HPDE6-E6E7 (cell line): Measurements from ENCODE around the gene GSTO2.

Experiments
- DNase-seq: peaks from one replicate; pipeline ENCODE4 v3.0.0; 2011; ENCODE audit warnings: missing footprints; ENCODE audit errors: extremely low spot score

Gene GSTO2

GRCh38 chr10:104253606-104254410, 15.2 kb upstream of the GSTO2 start:
- no peak for DNase-seq

DNA sequence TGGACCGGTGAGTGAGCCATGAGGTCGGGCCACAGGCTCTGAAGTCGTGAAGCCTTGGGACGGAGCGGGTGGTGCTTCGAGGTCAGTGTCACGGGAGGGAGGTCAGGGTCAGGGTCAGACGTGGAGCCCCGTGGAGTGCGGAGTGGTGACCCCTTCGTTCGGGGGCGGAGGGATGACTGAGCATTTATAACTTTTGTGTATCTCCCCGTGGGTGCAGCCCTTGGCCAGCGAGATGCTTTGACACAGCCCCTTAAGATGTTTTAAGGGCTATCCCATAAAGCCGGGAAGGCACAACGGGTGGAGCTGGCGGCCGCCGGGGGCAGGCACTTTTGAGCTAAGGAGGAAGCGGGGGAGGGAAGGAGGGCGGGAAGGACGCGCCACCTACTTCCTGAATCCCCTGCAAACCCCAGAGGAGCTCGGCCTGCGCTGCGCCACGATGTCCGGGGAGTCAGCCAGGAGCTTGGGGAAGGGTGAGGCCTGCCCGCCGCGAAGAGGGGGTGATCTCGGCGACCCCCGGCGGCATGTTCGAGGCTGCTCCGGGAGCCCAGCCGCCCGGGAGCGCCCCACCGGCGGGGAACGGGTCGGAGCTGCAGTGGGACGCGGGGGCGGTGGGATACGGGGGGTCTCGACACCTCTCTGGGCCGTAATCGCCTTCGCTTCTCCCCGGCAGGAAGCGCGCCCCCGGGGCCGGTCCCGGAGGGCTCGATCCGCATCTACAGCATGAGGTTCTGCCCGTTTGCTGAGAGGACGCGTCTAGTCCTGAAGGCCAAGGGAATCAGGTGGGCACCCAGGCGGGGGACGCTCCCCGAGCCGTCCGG, 14.3 kb upstream of the GSTO2 start, which contains the start of gene GSTO1:
Gene GSTO1, plus strand, starts transcription at position 400 of the 818 bp plus-strand sequence. Its CDS starts 37 bp downstream, at position 437.
- DNase-seq: no peak

DNA sequence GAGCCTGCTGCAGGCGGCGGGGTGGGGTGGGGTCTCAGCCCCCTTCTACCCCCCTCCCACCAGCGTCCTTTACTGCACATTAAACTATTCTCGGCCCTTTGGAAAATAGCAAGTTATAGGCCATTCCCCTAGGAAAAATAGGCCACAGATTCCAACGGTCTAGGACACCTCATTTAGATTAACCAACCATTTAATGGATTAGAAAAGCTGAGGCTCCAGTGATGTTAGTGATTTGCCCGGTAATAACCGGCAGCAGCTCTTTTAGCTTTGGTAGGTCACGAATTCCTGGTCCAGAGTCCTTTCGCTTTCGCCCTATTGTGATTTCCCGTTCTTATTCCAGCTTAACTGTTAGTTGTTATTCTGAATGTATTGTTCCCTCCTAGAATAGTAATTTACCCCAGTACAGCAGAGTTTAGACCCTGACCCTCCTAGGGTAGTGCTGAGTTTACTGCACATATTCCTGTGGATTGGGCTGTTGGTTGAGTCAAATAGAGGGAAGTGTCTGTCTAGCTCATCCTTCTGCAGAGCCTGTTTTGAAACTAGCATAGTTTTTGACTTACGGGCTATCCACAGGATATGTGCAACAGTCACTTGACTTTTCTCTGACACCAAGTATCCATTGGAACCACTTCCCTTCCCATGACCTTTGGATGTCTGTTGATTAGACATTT, 13.5 kb upstream of the GSTO2 start:
- DNase-seq: no peak

DNA sequence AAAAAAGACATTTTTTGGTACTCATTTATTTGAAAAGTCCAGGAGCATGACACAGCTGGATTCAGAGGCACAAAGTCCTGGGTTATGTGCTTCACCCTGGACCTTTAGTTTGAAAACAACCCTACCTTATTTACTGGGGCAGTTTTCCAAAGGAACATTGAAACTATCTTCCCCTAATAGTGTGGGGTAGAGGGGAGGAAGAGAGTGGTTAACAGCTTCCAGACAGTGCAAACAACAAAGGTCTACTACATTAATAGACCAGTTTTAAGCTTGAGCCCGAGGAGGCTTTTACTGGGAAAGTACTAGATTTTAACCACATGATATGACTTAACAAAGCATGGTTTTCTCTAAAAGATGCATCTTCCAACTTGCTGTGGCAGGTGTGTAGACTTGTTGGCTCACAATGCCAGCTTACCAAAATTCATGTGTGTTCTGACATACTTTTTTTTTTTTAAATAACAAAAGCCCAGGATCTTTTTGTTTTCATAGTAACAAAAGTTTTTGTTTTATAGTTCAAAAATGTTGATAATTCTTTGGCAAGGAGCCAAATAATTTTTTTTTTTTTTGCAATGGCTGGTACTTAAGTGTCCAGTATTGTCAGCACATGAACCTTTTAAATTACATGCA, 12.5 kb upstream of the GSTO2 start:
- DNase-seq: no peak

GRCh38 chr10:104257235-104257634, 11.7 kb upstream of the GSTO2 start:
- DNase-seq: no peak

GRCh38 chr10:104258209-104258608, 10.8 kb upstream of the GSTO2 start:
- DNase-seq: no peak

DNA sequence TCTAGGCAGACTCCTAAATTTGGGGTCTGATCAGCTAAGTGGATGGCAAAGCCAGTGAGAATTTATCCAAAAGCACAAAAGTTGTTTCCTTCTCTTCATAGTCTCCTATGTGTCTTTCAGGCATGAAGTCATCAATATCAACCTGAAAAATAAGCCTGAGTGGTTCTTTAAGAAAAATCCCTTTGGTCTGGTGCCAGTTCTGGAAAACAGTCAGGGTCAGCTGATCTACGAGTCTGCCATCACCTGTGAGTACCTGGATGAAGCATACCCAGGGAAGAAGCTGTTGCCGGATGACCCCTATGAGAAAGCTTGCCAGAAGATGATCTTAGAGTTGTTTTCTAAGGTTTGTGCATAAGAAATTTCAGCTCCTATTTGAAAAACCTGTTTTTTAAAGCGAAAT, 9.5 kb upstream of the GSTO2 start:
- no peak for DNase-seq

- DNase-seq: no peak
Observed at GRCh38 chr10:104259999-104260774, 8.8 kb upstream of the GSTO2 start.

DNA sequence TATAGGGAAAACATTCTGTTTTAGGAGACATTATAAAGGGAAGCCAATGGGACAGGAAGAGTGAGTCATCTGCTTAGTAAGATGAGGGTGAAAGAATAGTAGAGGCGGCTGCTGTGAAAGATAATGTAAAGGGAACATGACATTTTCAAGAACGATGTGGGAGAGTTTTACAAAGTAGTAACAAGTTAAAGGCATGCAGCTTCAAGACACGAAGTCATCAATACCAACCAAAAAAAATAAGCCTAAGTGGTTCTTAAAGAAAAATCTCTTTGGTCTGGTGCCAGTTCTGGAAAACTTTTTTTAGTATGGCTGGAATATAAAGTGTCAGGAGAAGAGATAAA, 8.2 kb upstream of the GSTO2 start:
- DNase-seq: no peak

GRCh38 chr10:104262055-104262454, 6.9 kb upstream of the GSTO2 start:
- no peak for DNase-seq

- no peak for DNase-seq
Observed at GRCh38 chr10:104264783-104265182, 4.2 kb upstream of the GSTO2 start.

- DNase-seq: no peak
Observed at GRCh38 chr10:104267721-104268404, 1.1 kb upstream of the GSTO2 start.

DNA sequence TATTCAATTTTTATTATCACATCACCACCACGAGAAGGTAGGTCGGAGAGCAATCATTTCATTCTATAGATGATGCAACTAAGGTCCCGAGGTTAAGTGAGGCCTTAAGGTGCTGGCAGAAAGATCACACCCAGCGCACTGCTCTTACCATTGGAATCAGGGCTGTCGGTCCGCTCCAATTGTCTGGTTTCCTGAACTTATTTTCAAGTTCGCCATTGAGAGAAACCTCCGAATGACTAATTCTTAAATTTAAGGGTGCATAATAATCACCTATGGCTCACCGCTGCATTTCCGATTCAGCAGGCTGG, 625 bp upstream of the GSTO2 start:
- DNase-seq: no peak

- no peak for DNase-seq
Observed at GRCh38 chr10:104273286-104273685, 4.3 kb downstream of the GSTO2 start.

GRCh38 chr10:104273899-104274575, 5.1 kb downstream of the GSTO2 start:
- no peak for DNase-seq

DNA sequence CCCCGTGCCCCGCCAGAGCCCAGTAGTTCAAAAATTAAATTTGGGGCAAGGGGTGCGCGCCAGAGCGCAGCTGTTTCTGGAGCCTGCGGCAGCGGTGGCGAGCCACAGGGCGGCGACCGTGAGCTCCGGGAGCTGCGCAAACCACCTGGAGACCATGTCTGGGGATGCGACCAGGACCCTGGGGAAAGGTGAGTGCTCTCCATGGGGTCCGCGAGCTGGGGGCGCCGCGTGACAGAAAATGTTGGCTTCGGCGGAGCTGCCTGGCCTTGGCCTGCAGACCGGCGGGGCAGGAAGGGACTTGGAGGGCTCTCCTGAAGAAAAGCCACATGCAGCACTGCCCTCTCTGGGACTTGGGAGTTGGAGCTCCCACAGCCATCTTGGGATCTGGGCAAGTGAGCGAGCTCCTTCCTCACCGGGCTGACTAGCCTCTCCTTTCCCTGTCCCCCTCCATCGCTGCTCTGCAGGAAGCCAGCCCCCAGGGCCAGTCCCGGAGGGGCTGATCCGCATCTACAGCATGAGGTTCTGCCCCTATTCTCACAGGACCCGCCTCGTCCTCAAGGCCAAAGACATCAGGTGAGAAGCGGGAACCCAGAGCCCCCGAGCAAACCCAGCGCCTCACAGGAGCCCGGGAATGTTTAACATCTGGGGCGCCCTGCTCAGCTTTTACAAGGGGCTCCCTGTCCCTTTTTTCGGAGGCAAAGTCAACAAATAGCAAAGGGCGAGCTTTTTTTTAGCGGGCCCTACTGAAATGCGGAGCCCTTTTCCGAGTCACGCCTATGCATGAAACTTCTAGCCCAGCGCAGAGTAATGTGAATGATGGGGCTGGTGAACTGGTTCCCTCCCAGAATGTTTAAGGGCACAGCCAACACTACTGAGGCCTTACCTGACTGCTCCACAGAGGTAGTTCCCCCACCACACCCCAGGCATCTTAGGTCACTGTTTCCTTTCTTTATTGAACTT, 6.1 kb downstream of the GSTO2 start:
- DNase-seq: peak; percentile 79

DNA sequence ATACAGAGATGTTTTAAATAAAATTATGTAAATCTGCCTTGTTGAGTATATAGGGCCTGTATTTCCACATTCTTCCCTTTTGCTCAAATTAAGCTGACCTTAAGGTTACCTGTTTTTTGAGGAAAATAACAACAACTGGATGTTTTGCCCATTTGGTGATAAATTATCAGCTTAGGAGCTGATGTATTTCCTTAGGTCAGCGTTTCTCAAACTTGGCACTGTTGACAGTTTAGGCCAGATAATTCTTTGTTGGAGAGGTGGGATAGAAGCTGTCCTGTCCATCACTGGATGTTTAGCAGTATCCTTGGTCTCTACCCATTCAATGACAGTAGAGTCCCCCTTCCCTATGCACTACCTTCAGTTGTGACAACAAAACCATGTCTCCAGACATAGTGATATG, 7.2 kb downstream of the GSTO2 start:
- DNase-seq: no peak

DNA sequence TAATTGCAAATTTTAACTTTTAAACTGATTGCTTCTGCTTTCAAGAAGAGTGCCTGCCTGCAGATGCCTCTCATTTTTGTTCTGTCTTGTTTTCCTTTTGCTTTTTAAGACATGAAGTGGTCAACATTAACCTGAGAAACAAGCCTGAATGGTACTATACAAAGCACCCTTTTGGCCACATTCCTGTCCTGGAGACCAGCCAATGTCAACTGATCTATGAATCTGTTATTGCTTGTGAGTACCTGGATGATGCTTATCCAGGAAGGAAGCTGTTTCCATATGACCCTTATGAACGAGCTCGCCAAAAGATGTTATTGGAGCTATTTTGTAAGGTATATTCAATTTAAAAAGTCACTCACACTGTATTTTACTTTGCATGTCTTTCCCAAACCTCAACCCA, 8.8 kb downstream of the GSTO2 start:
- DNase-seq: no peak
